Measurements from ENCODE around the gene TMEM18. TPM values are rescaled to one million over a fixed set of nuclear protein-coding genes. Genes with fewer than 3 reads are reported as not detected.

Gene TMEM18
- polyA plus RNA-seq (2013, experiment 1 of 2): 21.7 TPM
- polyA plus RNA-seq (2013, experiment 2 of 2): 23.6 TPM

- Histone ChIP-seq H2BK5ac (ENCODE audit: low read depth, low read length, poor library complexity, severe bottlenecking) (peak within 1 kb of the TSS; percentile 94), H3K79me1 (replicated peaks; ENCODE audit: low read length, poor library complexity, severe bottlenecking) (peaks cover 6% of the 10 kb centered on the region), H3K18ac (ENCODE audit: low read depth in 1 of 2, low read length in 2 of 2) (peak within 1 kb of the TSS; percentile 99 to 100), H3K4ac (ENCODE audit: low read depth in 1 of 2, low read length in 2 of 2) (peak within 1 kb of the TSS; percentile 96 to 99), H3K4me1 (ENCODE audit: control insufficient read depth, insufficient read depth, low read depth, low read length) (peaks cover 21% of the 10 kb centered on the region), H4K8ac (ENCODE audit: low read length) (peak within 1 kb of the TSS; percentile 98), H3K27me3 (ENCODE audit: control insufficient read depth in 1 of 2, insufficient read depth in 1 of 2, low read length in 2 of 2) (no peaks in the 10 kb centered on the region), H2BK15ac (ENCODE audit: low read depth, poor library complexity, severe bottlenecking) (peak within 1 kb of the TSS; percentile 100), H3K14ac (ENCODE audit: low read length in 2 of 2) (peak within 1 kb of the TSS in 1 of 2 experiments; percentile 99), H4K91ac (ENCODE audit: low read length) (peak within 1 kb of the TSS; percentile 99), H3K23ac (ENCODE audit: low read length in 2 of 2) (no peak within 1 kb of the TSS), H3K9ac (ENCODE audit: low read length) (peak within 1 kb of the TSS; percentile 98), H2AFZ (ENCODE audit: low read depth, low read length) (peak within 1 kb of the TSS; percentile 87), H3K27ac (ENCODE audit: low read length, poor library complexity, severe bottlenecking) (peak within 1 kb of the TSS; percentile 99), H3K9me3 (ENCODE audit: control insufficient read depth, low read length) (no peaks in the 10 kb centered on the region), H2BK12ac (ENCODE audit: low read length in 2 of 2) (peak within 1 kb of the TSS; percentile 59 to 84), H3K4me3 (ENCODE audit: insufficient read depth in 1 of 2, low read depth in 1 of 2, low read length in 2 of 2) (peak within 1 kb of the TSS; percentile 76 to 98), H2AK5ac (ENCODE audit: low read length, severe bottlenecking) (no peak within 1 kb of the TSS), H2BK120ac (ENCODE audit: low read depth, low read length) (peak within 1 kb of the TSS; percentile 89), H3K36me3 (ENCODE audit: control insufficient read depth in 1 of 2, insufficient read depth in 2 of 2, low read depth in 1 of 2, low read length in 2 of 2) (peaks cover 3 to 9% of the 10 kb centered on the region in 2 experiments), H3K4me2 (ENCODE audit: low read length, poor library complexity, severe bottlenecking) (peak within 1 kb of the TSS; percentile 95)
- peak; percentile 99 for DNase-seq
- under 1% methylated on average over 61 of the region's 68 CpGs for WGBS
Measured at GRCh38 chr2:677056-677958, at the start of gene TMEM18. TMEM18 (minus strand) TSS chr2:677406; CDS start chr2:677345, 61 bp downstream.

- Histone ChIP-seq H3K4ac (ENCODE audit: low read depth in 1 of 2, low read length in 2 of 2) (no peak overlapping the region), H4K91ac (ENCODE audit: low read length) (no peak overlapping the region), H3K36me3 (ENCODE audit: control insufficient read depth in 1 of 2, insufficient read depth in 2 of 2, low read depth in 1 of 2, low read length in 2 of 2) (no peaks in the 10 kb centered on the region), H3K9me3 (ENCODE audit: control insufficient read depth, low read length) (no peaks in the 10 kb centered on the region), H2BK15ac (ENCODE audit: low read depth, poor library complexity, severe bottlenecking) (no peak overlapping the region), H3K23ac (ENCODE audit: low read length in 2 of 2) (no peak overlapping the region), H3K9ac (ENCODE audit: low read length) (no peak overlapping the region), H3K27ac (ENCODE audit: low read length, poor library complexity, severe bottlenecking) (no peak overlapping the region), H2BK5ac (ENCODE audit: low read depth, low read length, poor library complexity, severe bottlenecking) (no peak overlapping the region), H3K4me3 (ENCODE audit: insufficient read depth in 1 of 2, low read depth in 1 of 2, low read length in 2 of 2) (no peak overlapping the region), H3K27me3 (ENCODE audit: control insufficient read depth in 1 of 2, insufficient read depth in 1 of 2, low read length in 2 of 2) (peaks cover 0 to 38% of the 10 kb centered on the region in 2 experiments), H2BK120ac (ENCODE audit: low read depth, low read length) (no peak overlapping the region), H3K4me2 (ENCODE audit: low read length, poor library complexity, severe bottlenecking) (no peak overlapping the region), H4K8ac (ENCODE audit: low read length) (no peak overlapping the region), H3K14ac (ENCODE audit: low read length in 2 of 2) (no peak overlapping the region), H3K18ac (ENCODE audit: low read depth in 1 of 2, low read length in 2 of 2) (no peak overlapping the region), H3K79me1 (replicated peaks; ENCODE audit: low read length, poor library complexity, severe bottlenecking) (no peaks in the 10 kb centered on the region), H2AK5ac (ENCODE audit: low read length, severe bottlenecking) (no peak overlapping the region), H2BK12ac (ENCODE audit: low read length in 2 of 2) (no peak overlapping the region), H3K4me1 (ENCODE audit: control insufficient read depth, insufficient read depth, low read depth, low read length) (no peaks in the 10 kb centered on the region), H2AFZ (ENCODE audit: low read depth, low read length) (no peak overlapping the region)
- 74% methylated on average over 3 of the region's 4 CpGs for WGBS
- no peak for DNase-seq
Measured at GRCh38 chr2:726169-726568, 49.0 kb upstream of the TMEM18 start.

GRCh38 chr2:725468-725867 is 48.3 kb upstream of the TMEM18 start:
- Histone ChIP-seq H3K27ac (ENCODE audit: low read length, poor library complexity, severe bottlenecking) (no peak overlapping the region), H2AFZ (ENCODE audit: low read depth, low read length) (no peak overlapping the region), H3K36me3 (ENCODE audit: control insufficient read depth in 1 of 2, insufficient read depth in 2 of 2, low read depth in 1 of 2, low read length in 2 of 2) (no peaks in the 10 kb centered on the region), H3K79me1 (replicated peaks; ENCODE audit: low read length, poor library complexity, severe bottlenecking) (no peaks in the 10 kb centered on the region), H2BK5ac (ENCODE audit: low read depth, low read length, poor library complexity, severe bottlenecking) (no peak overlapping the region), H3K4me1 (ENCODE audit: control insufficient read depth, insufficient read depth, low read depth, low read length) (no peaks in the 10 kb centered on the region), H3K27me3 (ENCODE audit: control insufficient read depth in 1 of 2, insufficient read depth in 1 of 2, low read length in 2 of 2) (peaks cover 0 to 35% of the 10 kb centered on the region in 2 experiments), H4K91ac (ENCODE audit: low read length) (no peak overlapping the region), H2AK5ac (ENCODE audit: low read length, severe bottlenecking) (no peak overlapping the region), H3K9ac (ENCODE audit: low read length) (no peak overlapping the region), H3K4me3 (ENCODE audit: insufficient read depth in 1 of 2, low read depth in 1 of 2, low read length in 2 of 2) (no peak overlapping the region), H3K4ac (ENCODE audit: low read depth in 1 of 2, low read length in 2 of 2) (no peak overlapping the region), H2BK12ac (ENCODE audit: low read length in 2 of 2) (no peak overlapping the region), H2BK15ac (ENCODE audit: low read depth, poor library complexity, severe bottlenecking) (no peak overlapping the region), H3K14ac (ENCODE audit: low read length in 2 of 2) (no peak overlapping the region), H3K18ac (ENCODE audit: low read depth in 1 of 2, low read length in 2 of 2) (no peak overlapping the region), H3K23ac (ENCODE audit: low read length in 2 of 2) (no peak overlapping the region), H3K9me3 (ENCODE audit: control insufficient read depth, low read length) (no peaks in the 10 kb centered on the region), H4K8ac (ENCODE audit: low read length) (no peak overlapping the region), H3K4me2 (ENCODE audit: low read length, poor library complexity, severe bottlenecking) (no peak overlapping the region), H2BK120ac (ENCODE audit: low read depth, low read length) (no peak overlapping the region)
- 83% methylated on average over 4 of the region's 4 CpGs for WGBS
- no peak for DNase-seq

GRCh38 chr2:723761-724160 is 46.6 kb upstream of the TMEM18 start:
- H3K36me3 ChIP-seq (ENCODE audit: control insufficient read depth in 1 of 2, insufficient read depth in 2 of 2, low read depth in 1 of 2, low read length in 2 of 2): no peaks in the 10 kb centered on the region
- no peak overlapping the region for H2AFZ ChIP-seq (ENCODE audit: low read depth, low read length)
- no peak overlapping the region for H3K9ac ChIP-seq (ENCODE audit: low read length)
- no peak for DNase-seq
- no peak overlapping the region for H3K4me3 ChIP-seq (ENCODE audit: insufficient read depth in 1 of 2, low read depth in 1 of 2, low read length in 2 of 2)
- no peaks in the 10 kb centered on the region for H3K9me3 ChIP-seq (ENCODE audit: control insufficient read depth, low read length)
- H4K91ac ChIP-seq (ENCODE audit: low read length): no peak overlapping the region
- H2BK5ac ChIP-seq (ENCODE audit: low read depth, low read length, poor library complexity, severe bottlenecking): no peak overlapping the region
- H2BK15ac ChIP-seq (ENCODE audit: low read depth, poor library complexity, severe bottlenecking): no peak overlapping the region
- no peak overlapping the region for H3K18ac ChIP-seq (ENCODE audit: low read depth in 1 of 2, low read length in 2 of 2)
- peaks cover 0 to 36% of the 10 kb centered on the region in 2 experiments for H3K27me3 ChIP-seq (ENCODE audit: control insufficient read depth in 1 of 2, insufficient read depth in 1 of 2, low read length in 2 of 2)
- H3K4me2 ChIP-seq (ENCODE audit: low read length, poor library complexity, severe bottlenecking): no peak overlapping the region
- H3K4me1 ChIP-seq (ENCODE audit: control insufficient read depth, insufficient read depth, low read depth, low read length): no peaks in the 10 kb centered on the region
- no peaks in the 10 kb centered on the region for H3K79me1 ChIP-seq (replicated peaks; ENCODE audit: low read length, poor library complexity, severe bottlenecking)
- WGBS: 97% methylated on average over 2 of the region's 5 CpGs
- H2BK120ac ChIP-seq (ENCODE audit: low read depth, low read length): no peak overlapping the region
- no peak overlapping the region for H2BK12ac ChIP-seq (ENCODE audit: low read length in 2 of 2)
- no peak overlapping the region for H3K14ac ChIP-seq (ENCODE audit: low read length in 2 of 2)
- H3K4ac ChIP-seq (ENCODE audit: low read depth in 1 of 2, low read length in 2 of 2): no peak overlapping the region
- H3K23ac ChIP-seq (ENCODE audit: low read length in 2 of 2): no peak overlapping the region
- H2AK5ac ChIP-seq (ENCODE audit: low read length, severe bottlenecking): no peak overlapping the region
- H4K8ac ChIP-seq (ENCODE audit: low read length): no peak overlapping the region
- H3K27ac ChIP-seq (ENCODE audit: low read length, poor library complexity, severe bottlenecking): no peak overlapping the region

All from mesenchymal stem cell (in vitro differentiated cells and primary cell).